HCT116 (cell line): ENCODE measurements around the gene ART3.
"Not testable (repeated sequence)": the region's sequence is repeated elsewhere in the genome, so short reads cannot be mapped to it uniquely, and the experiment has no call there.

Experiments
- CTCF ChIP-seq, 3 experiments: fragments of 200-600 bp in 1 of 3; sonication (generic) in 1 of 3; IDR thresholded peaks in 2 of 3; conservative IDR thresholded peaks in 1 of 3; 2 replicates each; pipeline ENCODE4 v1.5.1; 2012 to 2017; ENCODE audit warnings: low read depth in 2 of 3, low read length in 2 of 3, antibody characterized with exemption in 1 of 3, borderline replicate concordance in 1 of 3, control low read depth in 1 of 3, mild to moderate bottlenecking in 1 of 3, mixed read lengths in 1 of 3, mixed run types in 1 of 3, moderate library complexity in 1 of 3; ENCODE audit not compliant: insufficient read depth in 1 of 3
- EGR1 ChIP-seq: IDR thresholded peaks from 2 replicates; pipeline ENCODE4 v1.6.1; 2012; ENCODE audit warnings: low read depth
- EZH2 ChIP-seq: fragments of 200-600 bp; sonication (generic); IDR thresholded peaks from 2 replicates; pipeline ENCODE4 v1.6.1; 2017; ENCODE audit warnings: antibody characterized with exemption, mixed run types
- JUND ChIP-seq: IDR thresholded peaks from 2 replicates; pipeline ENCODE4 v1.6.1; 2012
- MAX ChIP-seq: IDR thresholded peaks from 2 replicates; pipeline ENCODE4 v1.6.1; 2012
- POLR2A ChIP-seq: IDR thresholded peaks from 2 replicates; pipeline ENCODE4 v1.7.0; 2011; ENCODE audit warnings: borderline replicate concordance; ENCODE audit not compliant: insufficient read depth, insufficient read length; ENCODE audit errors: extremely low read depth
- POLR2AphosphoS5 ChIP-seq: IDR thresholded peaks from 2 replicates; pipeline ENCODE4 v1.6.1; 2011; ENCODE audit warnings: mild to moderate bottlenecking, low read depth, low read length, moderate library complexity

GRCh38 chr4:76042241-76042998 is 32.1 kb upstream of the ART3 start:
- TF ChIP-seq POLR2A; CTCF (IDR thresholded peaks at IDR 0.05 in 2 of 3, conservative IDR thresholded peaks at IDR 0.05 in 1 of 3; ENCODE audit: borderline replicate concordance in 1 of 3, insufficient read depth in 1 of 3, low read depth in 2 of 3, low read length in 2 of 3); EGR1; MAX; JUND; POLR2AphosphoS5; EZH2: not testable (repeated sequence)
